PFSK-1 (cell line): Measurements from ENCODE around the gene ANKRD34C.

ENCODE experiments used
- POLR2AphosphoS5 ChIP-seq: IDR thresholded peaks from 2 replicates; pipeline ENCODE4 v1.6.1; 2012; ENCODE audit warnings: low read depth, mild to moderate bottlenecking, control low read depth, low read length, moderate library complexity
- TF ChIP-seq, protein P1 (sequence below), 2 experiments: IDR thresholded peaks; 2 replicates each; pipeline versions ENCODE4 v1.6.1 to v1.8.0; 2011 to 2012; ENCODE audit warnings: low read depth in 2 of 2, low read length in 2 of 2, control low read depth in 1 of 2, inconsistent platforms in 1 of 2, mild to moderate bottlenecking in 1 of 2, moderate library complexity in 1 of 2; ENCODE audit not compliant: insufficient read depth in 1 of 2

DNA sequence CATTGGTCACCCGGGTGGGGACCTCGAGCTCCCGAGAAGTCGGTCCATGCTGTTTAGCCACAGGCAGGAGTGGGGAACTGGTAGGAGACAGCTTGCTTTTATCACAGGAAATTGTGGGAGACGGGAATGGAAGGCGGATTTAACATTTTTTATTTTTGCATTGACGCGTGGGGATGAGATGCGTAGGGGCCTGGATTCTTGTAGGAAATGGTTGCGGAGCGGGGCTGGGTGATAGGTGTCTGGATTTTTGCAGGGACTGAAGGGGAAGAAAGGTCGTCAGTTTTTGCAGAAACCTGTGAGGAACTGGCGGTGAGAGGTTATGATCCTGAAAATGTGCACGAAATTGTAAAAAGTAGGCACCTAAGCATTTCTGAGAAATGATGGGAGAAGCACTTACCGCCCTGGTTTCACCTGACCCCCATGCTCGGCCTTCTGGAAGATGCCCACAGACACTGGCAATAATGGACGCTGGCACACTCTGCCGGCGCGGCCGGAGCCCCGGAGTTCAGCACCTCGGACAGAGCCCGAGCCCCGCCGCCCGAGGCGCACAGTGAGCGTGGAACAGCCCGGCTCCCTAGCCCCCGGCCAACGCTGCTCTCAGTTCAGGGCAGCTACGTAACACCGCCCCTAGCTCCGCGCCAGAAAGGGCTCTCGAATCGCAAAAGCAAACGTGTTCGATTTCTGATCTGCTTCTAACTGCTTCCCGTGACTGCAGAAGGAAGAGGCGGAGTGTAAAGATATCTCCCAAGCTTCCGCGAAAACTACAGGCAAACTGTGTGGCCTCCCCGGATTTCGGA, 928 bp downstream of the ANKRD34C start:
- TF ChIP-seq POLR2AphosphoS5: no peak
- TF ChIP-seq, protein P1, sequence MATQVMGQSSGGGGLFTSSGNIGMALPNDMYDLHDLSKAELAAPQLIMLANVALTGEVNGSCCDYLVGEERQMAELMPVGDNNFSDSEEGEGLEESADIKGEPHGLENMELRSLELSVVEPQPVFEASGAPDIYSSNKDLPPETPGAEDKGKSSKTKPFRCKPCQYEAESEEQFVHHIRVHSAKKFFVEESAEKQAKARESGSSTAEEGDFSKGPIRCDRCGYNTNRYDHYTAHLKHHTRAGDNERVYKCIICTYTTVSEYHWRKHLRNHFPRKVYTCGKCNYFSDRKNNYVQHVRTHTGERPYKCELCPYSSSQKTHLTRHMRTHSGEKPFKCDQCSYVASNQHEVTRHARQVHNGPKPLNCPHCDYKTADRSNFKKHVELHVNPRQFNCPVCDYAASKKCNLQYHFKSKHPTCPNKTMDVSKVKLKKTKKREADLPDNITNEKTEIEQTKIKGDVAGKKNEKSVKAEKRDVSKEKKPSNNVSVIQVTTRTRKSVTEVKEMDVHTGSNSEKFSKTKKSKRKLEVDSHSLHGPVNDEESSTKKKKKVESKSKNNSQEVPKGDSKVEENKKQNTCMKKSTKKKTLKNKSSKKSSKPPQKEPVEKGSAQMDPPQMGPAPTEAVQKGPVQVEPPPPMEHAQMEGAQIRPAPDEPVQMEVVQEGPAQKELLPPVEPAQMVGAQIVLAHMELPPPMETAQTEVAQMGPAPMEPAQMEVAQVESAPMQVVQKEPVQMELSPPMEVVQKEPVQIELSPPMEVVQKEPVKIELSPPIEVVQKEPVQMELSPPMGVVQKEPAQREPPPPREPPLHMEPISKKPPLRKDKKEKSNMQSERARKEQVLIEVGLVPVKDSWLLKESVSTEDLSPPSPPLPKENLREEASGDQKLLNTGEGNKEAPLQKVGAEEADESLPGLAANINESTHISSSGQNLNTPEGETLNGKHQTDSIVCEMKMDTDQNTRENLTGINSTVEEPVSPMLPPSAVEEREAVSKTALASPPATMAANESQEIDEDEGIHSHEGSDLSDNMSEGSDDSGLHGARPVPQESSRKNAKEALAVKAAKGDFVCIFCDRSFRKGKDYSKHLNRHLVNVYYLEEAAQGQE (IDR thresholded peaks at IDR 0.05; ENCODE audit: insufficient read depth in 1 of 2, low read depth in 2 of 2, low read length in 2 of 2): peak; percentile 97
